D721Med (cell line): Measurements from ENCODE around the gene DOCK2.
"Not testable (repeated sequence)": the region's sequence is repeated elsewhere in the genome, so short reads cannot be mapped to it uniquely, and the experiment has no call there.

ENCODE experiments used
- DNase-seq: peaks from one replicate; pipeline ENCODE4 v3.0.0; 2011; ENCODE audit warnings: low spot score; ENCODE audit not compliant: insufficient read length
- FAIRE-seq: peaks from 2 replicates; lab custom pipeline; 2011; peaks lifted over from hg19 to GRCh38; lab: Jason Lieb, UNC
- CTCF ChIP-seq: IDR thresholded peaks from 2 replicates; pipeline ENCODE4 v1.5.1; 2012; ENCODE audit warnings: mild to moderate bottlenecking, control low read depth; ENCODE audit not compliant: insufficient read depth; ENCODE audit errors: missing control alignments

DOCK2 gene

GRCh38 chr5:169805937-169806700 is 169.0 kb downstream of the DOCK2 start:
- no peak for TF ChIP-seq CTCF
- DNase-seq (no peak), FAIRE-seq (no peak)

- no peak for DNase-seq
- FAIRE-seq: no peak
- no peak for TF ChIP-seq CTCF
Measured at GRCh38 chr5:169808118-169808581, 171.1 kb downstream of the DOCK2 start.

- not testable (repeated sequence) for FAIRE-seq, DNase-seq
Measured at GRCh38 chr5:169808880-169809279, 171.8 kb downstream of the DOCK2 start.

- DNase-seq (no peak), FAIRE-seq (no peak)
- TF ChIP-seq CTCF: no peak
Measured at GRCh38 chr5:169809281-169809680, 172.2 kb downstream of the DOCK2 start.

- DNase-seq (no peak), FAIRE-seq (no peak)
- TF ChIP-seq CTCF: no peak
Measured at GRCh38 chr5:169810524-169810923, 173.4 kb downstream of the DOCK2 start.

- FAIRE-seq (no peak), DNase-seq (no peak)
- TF ChIP-seq CTCF: no peak
Measured at GRCh38 chr5:169811023-169811422, 173.9 kb downstream of the DOCK2 start.

GRCh38 chr5:169811680-169812079 is 174.6 kb downstream of the DOCK2 start:
- no peak for TF ChIP-seq CTCF
- FAIRE-seq (no peak), DNase-seq (no peak)
